ENCODE results near the gene TCEANC.

DNA sequence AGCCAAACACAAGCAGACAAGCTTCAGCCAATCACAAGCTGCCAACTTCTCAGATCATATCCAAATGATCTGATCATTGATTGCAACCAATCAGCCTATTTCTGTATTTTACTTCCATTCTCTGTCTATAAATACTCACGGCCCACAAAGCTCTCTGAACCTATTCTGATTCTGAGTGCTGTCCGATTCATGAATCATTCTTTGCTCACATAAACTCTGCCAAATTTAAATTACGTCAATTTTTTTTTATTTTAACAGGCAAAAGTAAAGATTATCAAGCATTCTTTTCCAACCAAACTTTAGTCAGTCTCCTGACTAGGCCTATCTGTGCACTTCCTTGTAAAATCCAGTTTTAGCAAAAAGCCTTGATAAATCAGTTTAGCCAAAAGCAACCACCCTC lies 1.8 kb upstream of the TCEANC start:
- TF ChIP-seq, protein P1, sequence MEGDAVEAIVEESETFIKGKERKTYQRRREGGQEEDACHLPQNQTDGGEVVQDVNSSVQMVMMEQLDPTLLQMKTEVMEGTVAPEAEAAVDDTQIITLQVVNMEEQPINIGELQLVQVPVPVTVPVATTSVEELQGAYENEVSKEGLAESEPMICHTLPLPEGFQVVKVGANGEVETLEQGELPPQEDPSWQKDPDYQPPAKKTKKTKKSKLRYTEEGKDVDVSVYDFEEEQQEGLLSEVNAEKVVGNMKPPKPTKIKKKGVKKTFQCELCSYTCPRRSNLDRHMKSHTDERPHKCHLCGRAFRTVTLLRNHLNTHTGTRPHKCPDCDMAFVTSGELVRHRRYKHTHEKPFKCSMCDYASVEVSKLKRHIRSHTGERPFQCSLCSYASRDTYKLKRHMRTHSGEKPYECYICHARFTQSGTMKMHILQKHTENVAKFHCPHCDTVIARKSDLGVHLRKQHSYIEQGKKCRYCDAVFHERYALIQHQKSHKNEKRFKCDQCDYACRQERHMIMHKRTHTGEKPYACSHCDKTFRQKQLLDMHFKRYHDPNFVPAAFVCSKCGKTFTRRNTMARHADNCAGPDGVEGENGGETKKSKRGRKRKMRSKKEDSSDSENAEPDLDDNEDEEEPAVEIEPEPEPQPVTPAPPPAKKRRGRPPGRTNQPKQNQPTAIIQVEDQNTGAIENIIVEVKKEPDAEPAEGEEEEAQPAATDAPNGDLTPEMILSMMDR (IDR thresholded peaks at IDR 0.05; ENCODE audit: poor library complexity) = no peak
- no peak for TF ChIP-seq EZH2 (IDR thresholded peaks at IDR 0.05; ENCODE audit: borderline replicate concordance)
